DMS114 treated with DMSO at 0.1 percent for 48 hours (cell line): ENCODE measurements around the gene PPIF.
A peak's percentile ranks its signal among the peaks of the same experiment; 100 is the strongest.

Experiments
- DNase-seq: peaks from one replicate; lab custom pipeline; 2025; ENCODE audit not compliant: unreplicated experiment; lab: John Stamatoyannopoulos, UW

PPIF gene

DNA sequence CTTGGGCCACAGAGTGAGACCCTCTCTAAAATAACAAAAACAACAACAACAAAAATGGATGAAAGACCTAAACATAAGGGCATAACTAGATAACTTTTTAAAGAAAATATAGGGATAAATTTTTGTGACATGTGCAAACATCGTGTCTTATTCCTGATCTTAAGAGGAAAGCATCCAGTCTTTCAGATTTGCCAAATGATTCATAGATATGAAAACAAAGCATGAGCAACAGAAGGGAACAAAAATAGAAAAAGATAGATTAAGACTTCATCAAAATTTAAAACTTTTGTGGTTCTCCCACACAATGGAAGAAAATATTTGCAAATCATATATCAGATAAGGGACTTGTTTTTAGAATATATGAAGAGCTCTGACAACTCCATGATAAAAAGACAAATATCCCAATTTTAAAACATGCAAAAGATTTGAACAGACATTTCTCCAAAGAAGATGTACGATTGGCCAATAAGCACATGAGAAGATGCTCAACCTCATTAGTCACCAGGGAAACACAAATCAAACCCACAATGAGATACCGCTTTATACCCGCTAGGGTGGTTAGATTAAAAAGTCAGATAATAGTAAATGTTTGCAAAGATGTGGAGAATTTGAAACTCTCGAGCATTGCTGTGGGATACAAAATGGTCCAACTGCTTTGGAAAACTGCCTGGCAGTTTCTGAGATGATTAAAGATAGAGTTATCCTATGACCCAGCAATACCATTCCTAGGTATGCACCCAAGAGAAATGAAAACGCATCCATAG lies 20.3 kb downstream of the PPIF start:
- DNase-seq, result no peak

- DNase-seq, result no peak
Measured at GRCh38 chr10:79372871-79373270, 25.6 kb downstream of the PPIF start.

DNA sequence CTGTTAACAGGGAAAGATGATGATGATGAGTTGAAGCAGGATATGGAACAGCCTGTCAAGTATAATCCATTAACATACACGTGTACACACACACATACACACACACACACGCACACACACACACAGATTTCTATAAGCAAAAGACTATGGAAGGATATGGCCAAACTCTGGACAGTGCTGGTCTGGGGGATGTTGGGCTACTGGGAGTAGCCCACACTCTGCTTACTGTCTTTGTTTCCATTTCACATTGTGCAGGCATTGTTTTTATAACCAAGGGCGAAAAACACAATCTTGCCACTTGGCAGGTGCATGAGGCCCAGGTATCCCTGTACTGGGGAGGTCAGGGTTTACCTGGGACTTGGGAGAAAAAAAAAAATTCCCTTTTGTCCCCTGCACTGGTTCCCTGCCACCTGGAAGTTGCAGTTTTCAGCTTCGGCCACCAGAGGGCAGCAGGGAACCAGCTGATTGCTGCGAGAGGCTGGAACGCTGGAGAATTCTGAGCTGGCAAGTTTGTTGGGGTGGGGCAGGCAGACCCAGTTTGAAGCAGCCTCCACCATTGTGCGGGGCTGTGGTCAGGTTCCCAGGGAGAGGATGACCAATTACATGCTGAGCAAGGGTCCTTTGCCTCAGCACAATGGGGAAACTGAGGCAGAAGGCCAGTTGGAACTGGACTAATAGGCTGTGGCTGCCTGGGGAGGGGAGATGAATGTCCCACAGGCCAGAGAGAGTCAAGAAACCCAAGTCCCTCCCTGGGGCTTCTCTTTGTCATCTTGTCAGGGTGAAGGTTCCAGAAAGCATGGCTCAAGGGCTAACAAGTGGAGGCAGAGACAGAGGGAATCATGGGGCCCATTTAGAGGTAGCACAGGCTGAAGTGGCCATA lies 27.3 kb downstream of the PPIF start:
- DNase-seq, result peak; percentile 31

- no peak for DNase-seq
Measured at GRCh38 chr10:79375321-79376077, 28.2 kb downstream of the PPIF start.

DNA sequence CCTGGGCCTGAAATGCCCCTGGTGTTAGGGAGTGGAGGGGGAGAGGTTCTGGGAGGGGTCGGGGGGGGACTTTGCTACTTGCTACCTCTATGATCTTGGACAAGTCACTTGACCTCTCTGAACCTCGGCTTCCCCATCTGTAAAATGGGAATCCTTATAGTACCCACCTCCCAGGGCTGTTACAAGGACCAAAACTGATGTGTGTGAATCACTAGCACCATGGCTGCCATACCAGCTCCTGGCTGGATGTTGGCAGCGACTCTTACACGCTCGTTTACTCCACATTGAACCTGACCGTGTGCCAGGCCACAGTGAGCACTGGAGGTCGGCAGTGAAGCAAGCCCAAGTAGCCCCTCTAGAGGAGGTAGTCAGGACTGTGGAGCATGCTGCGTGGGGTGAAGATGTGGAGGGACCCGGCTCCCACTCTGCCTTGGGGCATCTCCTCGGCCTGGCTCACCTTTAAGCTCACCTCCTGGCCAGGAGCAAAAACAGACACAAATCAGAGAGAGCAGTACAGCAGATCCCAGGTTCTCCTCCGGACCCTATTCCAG lies 28.9 kb downstream of the PPIF start:
- DNase-seq, result no peak

- DNase-seq, result no peak
Measured at GRCh38 chr10:79376751-79377556, 29.7 kb downstream of the PPIF start.

DNA sequence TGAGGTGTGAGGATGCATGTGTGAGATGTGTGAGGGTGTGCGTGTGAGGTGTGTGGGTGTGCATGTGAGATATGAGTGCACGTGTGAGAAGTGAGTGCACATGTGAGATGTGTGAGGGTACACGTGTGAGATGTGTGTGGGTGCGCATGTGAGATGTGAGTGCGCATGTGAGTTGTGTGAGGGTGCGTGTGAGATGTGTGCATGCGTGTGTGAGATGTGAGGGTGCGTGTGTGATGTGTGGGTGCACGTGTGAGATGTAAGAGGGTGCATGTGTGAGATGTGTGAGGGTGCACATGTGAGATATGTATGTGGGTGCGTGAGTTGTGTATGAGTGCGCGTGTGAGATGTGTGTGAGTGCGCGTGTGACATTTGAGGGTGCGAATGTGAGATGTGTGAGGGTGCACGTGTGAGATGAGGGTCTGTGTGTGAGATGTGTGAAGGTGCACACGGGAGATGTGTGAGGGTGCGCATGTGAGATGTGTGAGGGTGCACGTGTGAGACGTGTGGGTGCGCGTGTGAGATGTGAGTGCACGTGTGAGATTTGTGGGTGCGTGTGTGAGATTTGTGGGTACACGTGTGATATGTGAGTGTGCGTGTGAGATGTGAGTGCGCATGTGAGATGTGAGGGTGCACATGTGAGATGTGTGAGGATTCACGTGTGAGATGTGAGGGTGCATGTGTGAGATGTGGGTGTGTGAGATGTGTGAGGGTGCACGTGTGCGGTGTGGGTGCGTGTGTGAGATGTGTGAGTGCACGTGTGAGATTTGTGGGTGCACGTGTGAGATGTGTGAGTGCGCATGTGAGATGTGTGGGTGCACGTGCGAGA lies 30.5 kb downstream of the PPIF start:
- DNase-seq, result no peak

DNA sequence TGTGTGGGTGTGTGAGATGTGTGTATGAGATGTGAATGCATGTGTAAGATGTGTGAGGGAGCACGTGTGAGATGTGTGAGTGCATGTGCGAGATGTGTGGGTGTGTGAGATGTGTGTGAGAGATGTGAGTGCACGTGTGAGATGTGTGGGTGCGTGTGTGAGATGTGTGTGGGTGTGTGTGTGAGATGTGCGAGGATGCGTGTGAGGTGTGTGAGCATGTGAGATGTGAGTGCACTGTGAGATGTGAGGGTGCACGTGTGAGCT lies 31.0 kb downstream of the PPIF start:
- no peak for DNase-seq

- DNase-seq, result no peak
Measured at GRCh38 chr10:79378647-79379511, 31.6 kb downstream of the PPIF start.

DNA sequence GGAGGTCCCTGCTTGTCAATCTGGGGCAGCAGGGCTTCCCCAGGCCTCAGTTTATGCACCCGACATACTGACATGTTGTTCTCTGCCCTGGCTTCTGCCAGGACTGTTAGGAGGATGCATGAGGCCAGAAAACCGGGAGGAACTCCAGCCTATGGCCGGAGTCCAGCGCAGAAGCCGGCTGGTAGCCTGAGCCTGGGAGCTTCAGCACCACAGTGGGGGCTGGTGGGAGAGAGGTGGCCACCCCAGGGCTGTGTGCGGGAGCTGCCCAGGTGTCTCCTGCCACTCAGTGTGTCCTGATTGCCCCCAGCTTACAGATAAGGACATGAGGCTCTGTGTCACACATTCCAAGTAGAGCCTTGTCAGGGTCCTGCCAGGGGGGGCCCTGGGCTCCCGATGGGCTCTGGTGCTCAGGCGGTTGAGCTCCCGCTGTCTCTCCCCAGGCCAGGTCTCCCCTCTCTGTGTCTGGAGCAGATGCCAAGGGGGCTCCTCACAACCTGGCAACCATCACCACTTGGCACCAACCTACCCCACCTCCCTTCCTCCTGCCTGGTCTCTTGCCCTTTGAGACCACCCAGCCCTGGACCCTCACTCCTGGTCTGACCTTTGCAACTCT lies 32.3 kb downstream of the PPIF start:
- no peak for DNase-seq

GRCh38 chr10:79380125-79380945 lies 33.1 kb downstream of the PPIF start:
- no peak for DNase-seq

DNA sequence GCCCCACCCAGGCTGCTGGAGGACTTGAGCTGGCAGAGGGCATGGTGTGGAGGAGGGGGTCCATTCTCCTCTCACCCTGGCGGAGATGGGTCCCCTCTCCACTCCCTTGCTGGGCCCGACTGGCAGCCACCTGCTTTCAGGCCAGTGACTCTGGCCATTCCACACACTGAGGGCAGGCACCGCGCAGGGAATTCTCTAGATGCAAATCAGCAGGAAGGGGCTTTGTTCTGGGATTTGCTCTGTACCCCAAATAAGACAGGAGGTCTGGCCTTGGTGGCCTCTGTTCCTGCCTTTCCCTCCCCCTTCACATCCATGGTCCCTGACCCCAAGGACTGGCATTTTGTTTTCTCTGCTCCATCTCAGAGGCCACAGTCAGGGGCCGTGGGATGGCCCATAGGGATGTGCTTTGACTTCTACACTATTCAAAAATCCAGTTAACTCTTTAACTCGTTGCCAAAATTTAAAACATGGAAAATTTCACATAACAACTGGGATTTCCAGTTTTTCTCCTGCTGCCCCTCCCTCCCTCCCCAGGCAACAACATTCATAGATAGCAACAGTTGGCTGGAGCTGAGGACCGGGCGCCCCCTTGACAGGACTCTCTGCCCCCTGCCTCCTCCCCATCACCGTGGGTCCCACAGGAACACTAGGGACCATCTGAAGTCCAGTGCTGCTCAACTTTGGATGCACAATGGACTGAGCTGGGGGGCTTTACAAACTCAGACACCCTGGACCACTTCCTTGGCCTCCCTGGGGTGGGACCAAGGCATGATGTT lies 33.9 kb downstream of the PPIF start:
- DNase-seq, result no peak

- DNase-seq, result no peak
Measured at GRCh38 chr10:79381804-79382221, 34.5 kb downstream of the PPIF start.

- no peak for DNase-seq
Measured at GRCh38 chr10:79382491-79382941, 35.2 kb downstream of the PPIF start.

DNA sequence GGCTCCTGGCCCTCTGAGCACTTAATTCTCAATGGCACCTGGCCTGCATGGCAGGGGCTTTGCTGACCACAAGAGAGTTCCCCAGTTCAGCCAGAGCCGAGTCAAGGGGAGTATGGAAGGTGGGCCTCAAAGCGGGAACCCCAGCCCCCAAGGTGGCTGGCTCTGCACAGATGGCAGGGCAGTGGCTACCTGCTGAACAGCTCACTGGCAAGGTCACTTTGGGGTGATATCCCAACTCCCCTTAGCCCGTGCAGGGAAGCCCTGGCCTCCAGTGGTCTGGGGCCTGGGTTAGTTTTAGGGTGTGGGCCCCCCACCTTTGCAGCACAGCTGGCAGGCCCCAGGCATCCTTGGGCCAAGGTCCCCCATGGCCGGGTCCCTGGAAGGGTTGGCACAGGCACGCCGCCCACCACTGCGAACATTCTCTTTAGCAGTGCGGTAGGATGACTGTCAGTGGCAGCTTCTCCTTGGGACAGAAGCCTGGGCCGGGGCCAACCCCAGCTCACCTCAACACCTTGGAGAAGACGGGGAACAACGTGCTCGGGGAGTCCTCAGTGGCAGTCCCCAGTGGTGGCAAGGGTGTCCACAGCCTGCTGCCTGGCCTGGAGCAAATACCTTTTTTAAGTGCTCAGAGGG lies 36.8 kb downstream of the PPIF start:
- DNase-seq, result no peak

GRCh38 chr10:79384773-79385391 lies 37.6 kb downstream of the PPIF start:
- DNase-seq, result no peak
